D341Med (cell line): ENCODE measurements around the gene ZNF423.

Experiments
- DNase-seq: peaks from one replicate; pipeline ENCODE4 v3.0.0; 2012; ENCODE audit warnings: low spot score

ZNF423 gene

GRCh38 chr16:49720225-49720624 lies 135.7 kb downstream of the ZNF423 start:
- DNase-seq: no peak

- no peak for DNase-seq
Measured at GRCh38 chr16:49717689-49718088, 138.2 kb downstream of the ZNF423 start.

DNA sequence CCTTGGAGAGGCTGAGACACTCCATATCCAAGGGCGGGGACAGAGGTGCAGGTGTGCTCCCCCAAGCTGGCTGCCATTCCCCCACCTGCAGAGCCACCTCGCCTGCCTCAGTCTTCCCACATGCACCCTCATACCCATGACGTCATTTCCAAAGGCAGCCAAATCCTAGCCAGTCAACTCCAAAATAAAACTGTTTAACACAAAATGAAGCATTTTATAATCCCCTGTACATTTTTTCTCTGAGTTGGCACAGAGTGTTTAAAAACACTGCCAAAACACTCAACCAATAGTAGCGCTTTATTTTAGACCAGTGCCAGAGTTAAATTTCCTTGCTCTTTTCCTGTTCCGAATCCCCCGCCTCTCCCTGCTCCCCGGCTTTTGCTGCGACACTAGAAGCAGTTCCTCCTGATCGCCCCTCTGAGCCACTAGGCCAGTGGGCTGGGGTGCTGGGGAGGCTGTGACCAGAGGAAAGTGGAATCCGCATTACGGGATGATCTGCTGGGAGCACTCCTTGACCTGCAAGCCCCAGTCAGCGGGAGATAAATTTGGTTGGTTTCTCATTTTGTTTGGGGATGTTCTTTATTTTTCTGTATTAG lies 139.5 kb downstream of the ZNF423 start:
- no peak for DNase-seq

- no peak for DNase-seq
Measured at GRCh38 chr16:49713770-49714169, 142.1 kb downstream of the ZNF423 start.

DNA sequence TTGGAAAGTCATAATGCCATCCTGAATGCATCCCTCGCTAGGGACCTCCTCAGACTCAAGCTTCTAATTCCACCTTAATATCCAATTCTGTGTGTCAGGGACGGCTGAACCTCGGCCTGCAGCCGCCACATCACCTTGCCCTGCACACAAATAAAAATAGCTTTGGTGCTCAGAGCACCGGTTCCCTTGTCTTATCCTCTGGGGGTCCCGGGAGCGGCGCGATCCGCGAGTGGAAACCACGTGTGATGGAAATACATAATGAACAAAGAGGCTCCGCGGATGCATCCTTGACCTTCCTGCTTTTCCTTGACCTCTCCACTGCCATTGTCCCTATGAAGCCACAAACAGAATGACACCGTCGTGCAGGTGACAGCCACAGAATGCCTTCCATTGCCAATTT lies 143.4 kb downstream of the ZNF423 start:
- no peak for DNase-seq

DNA sequence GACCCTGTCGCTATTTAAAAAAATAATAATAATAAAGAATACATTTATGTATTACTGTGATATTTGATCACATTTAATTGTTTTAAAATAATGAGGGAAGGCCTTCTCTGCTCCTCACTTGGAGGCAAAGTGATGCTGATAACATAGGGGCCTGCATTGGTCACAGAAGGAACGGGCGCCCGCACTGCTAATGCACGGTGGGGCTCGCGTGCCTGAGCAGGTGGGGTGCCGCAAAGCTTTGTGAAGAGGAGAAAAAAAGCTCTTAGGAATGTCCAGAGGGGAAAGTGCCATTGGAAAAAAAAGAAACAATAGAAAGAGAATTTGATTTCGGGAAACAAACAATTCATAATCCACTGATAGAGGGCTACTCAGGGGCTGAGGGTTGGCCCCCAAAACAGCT lies 143.8 kb downstream of the ZNF423 start:
- no peak for DNase-seq

DNA sequence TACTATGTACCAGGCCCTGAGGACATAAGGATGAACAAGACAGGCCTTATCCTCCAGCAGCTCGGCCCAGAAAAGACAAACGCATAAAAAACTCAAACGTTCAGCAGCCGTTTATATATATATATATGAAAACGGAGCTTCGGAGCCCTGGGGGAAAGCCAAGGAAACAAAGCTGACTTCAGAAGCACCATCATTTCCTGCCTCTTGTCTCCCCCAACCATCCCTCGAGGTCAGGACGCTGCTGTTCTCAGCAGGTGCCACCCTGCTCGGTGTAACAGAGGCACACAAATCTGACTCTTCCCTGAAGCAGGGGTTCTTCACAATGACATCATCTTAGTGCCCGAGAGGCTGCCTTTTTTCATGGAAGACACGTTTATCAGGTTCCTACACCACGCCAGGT lies 146.9 kb downstream of the ZNF423 start:
- DNase-seq: no peak

DNA sequence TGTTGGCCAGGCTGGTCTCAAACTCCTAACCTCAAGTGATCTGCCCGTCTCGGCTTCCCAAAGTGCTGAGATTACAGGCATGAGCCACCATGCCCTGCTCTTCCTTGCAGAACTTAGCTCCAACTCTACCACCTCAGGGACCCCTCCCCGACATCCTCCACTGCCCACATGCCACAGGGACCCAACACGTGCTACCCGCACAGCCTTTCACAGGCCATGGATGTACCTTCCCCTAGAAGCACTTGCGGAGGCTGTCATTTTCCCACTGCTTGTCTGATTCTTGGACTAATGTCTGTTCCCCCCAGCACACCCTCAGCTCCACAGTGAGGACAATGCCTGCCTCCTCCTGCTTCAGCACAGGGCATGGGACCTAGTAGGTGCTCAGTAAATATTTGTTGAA lies 147.4 kb downstream of the ZNF423 start:
- DNase-seq: no peak

GRCh38 chr16:49706620-49707355 lies 149.1 kb downstream of the ZNF423 start:
- no peak for DNase-seq

DNA sequence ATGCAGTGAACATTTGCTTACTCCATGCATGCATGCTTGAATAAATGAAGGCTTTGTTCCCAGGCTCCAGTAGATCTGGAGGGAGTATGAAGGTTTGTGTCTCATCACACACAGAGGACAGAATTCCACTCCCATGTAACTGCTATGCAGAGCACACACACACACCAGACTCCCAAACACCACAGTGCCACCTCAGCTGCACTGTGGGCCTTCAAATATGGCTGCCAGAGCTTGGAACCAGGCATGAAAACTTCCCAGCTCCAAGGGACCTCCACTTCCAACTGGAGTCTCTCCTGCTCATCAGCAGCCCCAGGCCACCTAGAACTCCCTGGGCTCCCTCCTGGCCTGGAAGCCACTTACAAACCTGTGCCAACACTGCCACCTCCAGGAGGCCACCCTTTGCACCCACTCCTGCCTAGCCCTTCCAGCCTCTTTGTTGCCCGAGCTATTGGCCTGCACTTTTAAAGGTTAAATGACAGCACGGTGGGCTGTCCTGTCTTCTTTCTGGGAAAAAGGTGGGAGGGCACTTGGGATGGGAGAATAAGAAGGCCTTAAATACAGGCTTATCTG lies 151.2 kb downstream of the ZNF423 start:
- DNase-seq: no peak

DNA sequence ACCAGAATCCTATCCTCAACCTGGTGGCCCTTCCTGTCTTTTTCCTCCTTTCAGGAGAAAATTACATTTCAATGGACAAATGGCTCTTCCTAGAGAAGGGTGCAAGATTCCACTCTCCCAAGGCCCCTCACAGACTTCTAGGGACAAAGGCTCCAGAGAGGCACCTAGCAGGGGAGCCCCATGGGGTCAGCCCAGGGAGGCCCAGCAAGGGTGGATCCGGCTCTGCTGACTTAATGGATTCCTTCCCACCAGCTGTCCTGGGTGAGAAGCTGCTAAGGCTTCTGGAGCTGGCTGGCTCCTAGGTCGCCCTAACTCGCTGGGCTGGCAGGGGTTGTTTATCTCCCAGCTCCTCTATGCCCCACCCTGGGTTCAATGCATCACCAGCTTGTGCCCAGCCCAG lies 152.4 kb downstream of the ZNF423 start:
- no peak for DNase-seq

DNA sequence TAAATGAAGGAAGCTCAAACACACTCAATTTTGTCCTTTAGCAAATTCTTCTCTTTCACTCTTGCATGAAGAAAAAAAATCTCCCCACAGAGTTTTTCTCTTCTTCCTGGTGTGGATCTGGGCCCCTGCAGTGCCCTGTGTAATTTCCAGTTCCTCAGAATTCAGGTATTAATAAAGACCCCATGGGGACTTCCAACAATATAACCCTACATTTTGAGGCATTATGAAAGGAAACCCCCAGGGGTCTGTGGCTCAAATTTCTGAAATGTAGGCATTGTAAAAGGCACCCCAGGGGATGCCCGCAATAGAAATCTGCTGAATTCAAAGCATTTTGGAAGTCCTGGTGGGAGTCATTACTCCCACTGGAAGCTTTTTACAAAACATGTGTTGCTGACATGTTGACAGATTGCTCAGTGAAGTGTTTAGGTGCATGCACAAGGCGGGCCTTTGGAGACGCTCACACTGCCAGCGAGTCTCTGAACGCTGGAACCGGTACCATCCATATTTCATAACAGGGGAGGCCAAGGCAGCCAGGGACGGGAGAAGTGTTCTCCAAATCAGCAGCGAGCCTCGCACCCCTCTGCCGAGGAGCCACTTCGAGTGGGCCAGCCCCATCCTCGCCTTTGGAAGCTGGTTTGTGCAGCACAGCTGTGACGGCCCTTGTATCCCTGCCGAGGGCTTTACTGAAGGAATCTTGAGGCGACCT lies 154.0 kb downstream of the ZNF423 start:
- no peak for DNase-seq

DNA sequence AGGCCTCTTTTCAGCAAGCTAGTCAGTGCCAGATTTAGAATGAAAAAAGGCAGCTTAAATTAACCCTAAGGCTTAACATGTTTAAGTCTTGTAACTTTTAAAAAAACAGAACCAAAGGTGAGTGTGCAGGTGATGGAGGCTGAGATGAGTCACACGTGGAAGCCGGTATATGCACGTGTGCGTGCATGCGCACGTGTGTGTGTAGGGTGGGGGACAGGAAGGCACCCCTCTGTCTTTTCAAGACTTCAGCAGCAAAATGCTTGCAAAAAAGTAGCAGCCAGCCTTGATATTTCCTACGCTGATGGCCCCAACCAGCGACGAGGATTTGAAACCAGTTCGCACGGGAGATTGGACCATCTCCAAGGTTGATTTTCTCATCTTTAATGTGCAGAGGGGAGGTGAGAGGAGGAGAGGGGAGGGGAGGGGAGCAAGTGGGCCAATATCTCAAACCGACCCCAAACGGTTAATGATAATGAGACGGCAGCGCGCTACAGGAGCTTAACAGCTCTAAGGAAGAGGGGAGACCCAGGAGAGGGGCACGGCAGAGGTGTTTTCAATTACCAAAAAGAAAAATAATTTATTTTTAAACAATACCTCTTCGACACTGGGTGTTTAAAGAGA lies 154.7 kb downstream of the ZNF423 start:
- DNase-seq: no peak

DNA sequence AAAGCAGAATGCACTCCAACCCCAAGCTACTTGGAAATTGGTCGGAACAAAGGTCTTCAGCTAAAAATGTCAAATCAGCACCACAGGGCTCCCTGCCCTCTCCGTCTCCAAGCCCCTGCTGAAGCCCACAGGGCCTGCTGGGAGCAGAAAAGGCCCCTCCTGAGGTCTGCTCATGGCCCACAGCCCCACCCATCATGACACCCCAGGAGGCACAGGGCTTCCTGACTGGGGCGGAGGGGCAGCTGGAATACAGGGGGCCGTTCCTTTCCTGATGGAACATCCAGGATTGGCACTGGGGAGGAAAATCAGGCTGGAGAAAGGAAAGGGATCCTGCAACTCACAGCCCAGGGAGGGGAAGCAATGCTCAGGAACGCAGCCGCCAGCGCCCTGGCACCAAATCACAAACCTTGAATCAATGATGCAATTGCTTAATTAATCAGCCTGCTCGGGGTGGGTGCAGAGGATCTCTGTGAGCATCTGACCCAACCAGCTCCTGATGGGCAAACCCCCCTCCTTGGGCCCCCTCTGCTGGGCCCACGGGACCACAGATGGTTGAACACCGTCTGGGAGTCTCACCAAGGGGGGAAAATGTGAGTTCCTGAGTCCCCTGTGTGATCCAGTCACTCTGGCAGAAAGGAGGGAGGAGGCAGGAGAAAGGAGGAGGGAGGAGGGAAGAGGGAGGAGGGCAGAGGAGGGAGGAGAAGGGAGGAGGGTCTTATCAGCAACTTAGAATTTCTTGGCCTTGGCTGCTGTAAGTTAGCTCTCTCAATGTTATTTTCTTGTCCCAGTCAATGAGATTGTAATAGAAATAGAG lies 155.5 kb downstream of the ZNF423 start:
- no peak for DNase-seq

DNA sequence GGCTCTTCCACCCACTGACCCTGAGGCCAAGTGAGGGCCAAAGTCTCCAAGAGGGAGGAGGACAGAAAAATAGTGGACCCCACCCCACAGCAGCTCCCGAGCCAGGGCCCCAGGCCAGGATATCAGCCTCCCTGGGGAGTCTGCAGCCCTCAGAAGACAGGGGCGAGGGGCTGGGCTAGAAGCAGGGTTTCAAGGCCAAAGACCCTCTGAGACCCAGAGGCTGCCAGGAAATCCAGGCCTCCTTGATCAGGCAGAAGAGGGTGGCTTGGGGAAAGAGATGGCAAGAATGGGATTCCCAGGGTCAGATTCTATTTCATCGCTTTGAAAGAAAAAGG lies 156.1 kb downstream of the ZNF423 start:
- no peak for DNase-seq

- DNase-seq: no peak
Measured at GRCh38 chr16:49698931-49699840, 156.7 kb downstream of the ZNF423 start.

DNA sequence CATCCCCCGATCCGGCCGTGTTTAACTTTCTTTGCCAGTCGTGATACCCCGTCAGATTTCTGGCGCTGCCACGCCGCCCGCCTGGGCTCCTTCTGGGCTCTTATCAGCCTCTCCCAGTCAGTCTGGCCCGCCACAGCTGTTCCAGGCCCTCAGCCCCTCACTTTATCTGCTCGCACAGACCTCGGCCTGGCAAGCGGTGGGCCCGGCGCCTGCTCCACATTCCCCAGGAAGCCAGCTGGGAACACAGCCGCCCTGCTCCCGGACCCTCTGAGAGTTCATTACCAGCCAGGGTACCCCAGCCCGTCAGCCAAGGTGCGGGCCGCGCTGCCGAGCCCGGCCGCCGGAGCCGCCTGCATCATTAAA lies 157.5 kb downstream of the ZNF423 start:
- DNase-seq: no peak

DNA sequence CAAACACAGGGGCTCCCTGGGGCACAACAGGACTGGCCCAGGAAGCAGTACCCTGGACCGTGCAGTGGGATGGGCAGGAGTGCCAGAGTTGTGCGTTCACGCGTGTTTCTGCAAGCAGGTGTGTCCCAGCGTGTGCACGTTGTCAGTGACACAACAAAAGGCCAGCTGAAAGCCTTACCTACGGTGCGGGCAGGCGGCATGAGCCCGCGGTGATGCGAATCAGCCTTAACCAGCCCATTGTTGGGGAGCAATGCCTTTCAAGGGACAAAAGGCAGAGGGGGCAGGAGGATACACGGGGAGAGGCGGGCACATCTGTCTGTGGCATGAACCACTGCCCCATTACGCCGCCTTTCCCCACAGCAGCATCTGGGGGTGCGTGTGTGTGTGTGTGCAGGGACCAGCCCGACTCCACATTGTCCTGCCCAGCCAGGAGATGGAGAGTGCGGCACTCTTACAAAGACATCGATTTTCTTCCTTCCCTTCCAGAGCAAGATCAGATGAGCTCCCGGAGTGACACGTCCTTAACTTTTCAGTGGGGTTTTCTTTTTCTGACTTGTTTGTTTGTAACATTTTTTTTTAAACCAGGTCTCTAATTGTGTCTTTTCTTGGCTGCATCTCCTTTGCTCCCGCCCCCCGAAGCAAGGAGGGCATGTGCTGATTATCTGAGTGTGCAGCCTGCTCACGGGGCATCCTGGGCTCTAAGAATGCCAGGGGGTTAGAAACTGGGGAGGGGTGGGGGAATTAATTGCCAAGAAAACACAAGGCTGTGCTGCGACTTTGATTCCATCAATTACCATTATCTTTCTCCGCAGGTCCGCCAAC lies 158.1 kb downstream of the ZNF423 start:
- DNase-seq: no peak

DNA sequence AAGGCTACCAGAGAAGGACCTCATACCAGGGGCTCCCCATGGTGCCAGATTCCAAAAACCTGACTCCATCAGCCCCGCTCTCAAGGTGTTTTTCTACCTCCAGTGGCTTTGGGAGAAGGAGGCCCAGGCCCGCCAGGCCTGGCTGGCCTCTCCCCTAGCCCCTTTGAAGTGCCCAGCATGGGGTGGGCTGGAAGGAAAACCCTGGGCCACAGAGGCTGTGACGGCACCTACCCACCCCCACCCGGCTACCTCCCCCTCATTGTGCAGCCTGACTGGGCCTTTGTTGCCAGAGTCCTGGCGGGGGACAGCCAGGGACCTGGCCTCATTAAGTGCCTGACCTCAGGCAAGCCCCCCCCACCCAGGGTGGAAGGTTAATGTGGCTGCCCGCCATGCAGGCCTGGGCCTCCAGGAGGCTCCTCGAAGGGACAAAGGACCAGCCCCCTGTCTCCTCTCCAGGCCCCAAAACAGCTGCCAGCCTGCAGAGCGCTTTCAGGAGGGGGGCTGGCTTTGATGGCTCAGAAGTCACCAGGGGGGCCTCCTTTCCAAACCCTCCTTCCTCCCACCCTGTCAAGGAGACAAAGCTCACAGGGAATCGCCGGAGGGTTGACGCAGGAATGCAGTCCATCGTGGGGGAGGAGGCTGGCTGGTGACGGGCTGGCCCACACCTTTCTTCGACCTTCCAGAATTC lies 159.4 kb downstream of the ZNF423 start:
- DNase-seq: no peak
